ENCODE results near the gene RMI2.

The RMI2 gene

DNA sequence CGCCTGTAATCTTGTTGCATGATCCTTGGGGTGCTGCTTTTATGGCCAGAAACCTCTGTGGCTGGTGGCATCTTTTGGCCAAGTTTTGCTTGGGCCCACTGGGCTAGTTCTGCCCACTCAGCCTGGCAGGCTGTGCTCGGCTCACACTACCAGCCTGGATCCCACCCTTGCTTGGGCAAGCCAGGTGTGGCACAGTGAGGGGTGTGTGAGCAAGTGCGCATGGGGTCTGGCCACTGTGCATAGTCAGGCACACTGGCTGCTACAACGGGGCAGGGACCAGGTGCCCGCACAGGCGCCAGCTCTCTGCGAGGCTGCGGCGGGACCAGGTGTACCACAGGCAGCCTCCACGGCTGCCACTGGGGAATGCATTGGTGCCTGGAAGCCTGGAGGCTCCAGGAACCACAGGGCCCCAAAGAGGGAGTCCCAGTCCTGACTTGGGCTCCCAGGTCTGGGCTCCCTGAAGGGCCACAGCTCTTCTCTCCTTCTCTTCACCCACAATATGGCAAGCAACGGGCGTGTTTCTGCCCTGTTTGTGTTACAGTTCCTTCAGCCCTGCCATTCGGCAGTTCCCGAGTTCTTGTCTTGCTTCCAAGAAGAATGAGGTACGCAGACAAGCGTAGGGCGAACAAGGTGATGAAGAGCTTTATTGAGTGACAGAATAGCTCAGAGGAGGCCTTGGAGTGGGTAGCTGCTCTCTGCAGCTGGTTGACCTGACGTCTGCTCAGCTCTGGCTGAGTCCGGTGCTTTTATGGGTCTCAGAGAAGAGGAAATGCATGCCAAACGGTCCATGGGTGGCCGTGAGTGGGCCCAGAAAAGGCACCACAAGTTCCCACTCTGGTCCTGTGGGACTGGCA is 37.4 kb upstream of the RMI2 start:
- ATAC-seq: no peak
- TF ChIP-seq TCF4 (CRISPR knock-in tag; IDR thresholded peaks at IDR 0.05; ENCODE audit: borderline replicate concordance) (no peak), ARNTL (CRISPR knock-in tag; IDR thresholded peaks at IDR 0.05; ENCODE audit: borderline replicate concordance, low read depth) (no peak)
- TF ChIP-seq, protein P1, sequence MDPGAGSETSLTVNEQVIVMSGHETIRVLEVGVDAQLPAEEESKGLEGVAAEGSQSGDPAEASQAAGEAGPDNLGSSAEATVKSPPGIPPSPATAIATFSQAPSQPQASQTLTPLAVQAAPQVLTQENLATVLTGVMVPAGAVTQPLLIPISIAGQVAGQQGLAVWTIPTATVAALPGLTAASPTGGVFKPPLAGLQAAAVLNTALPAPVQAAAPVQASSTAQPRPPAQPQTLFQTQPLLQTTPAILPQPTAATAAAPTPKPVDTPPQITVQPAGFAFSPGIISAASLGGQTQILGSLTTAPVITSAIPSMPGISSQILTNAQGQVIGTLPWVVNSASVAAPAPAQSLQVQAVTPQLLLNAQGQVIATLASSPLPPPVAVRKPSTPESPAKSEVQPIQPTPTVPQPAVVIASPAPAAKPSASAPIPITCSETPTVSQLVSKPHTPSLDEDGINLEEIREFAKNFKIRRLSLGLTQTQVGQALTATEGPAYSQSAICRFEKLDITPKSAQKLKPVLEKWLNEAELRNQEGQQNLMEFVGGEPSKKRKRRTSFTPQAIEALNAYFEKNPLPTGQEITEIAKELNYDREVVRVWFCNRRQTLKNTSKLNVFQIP (CRISPR knock-in tag; IDR thresholded peaks at IDR 0.05; ENCODE audit: borderline replicate concordance, low read depth): no peak

DNA sequence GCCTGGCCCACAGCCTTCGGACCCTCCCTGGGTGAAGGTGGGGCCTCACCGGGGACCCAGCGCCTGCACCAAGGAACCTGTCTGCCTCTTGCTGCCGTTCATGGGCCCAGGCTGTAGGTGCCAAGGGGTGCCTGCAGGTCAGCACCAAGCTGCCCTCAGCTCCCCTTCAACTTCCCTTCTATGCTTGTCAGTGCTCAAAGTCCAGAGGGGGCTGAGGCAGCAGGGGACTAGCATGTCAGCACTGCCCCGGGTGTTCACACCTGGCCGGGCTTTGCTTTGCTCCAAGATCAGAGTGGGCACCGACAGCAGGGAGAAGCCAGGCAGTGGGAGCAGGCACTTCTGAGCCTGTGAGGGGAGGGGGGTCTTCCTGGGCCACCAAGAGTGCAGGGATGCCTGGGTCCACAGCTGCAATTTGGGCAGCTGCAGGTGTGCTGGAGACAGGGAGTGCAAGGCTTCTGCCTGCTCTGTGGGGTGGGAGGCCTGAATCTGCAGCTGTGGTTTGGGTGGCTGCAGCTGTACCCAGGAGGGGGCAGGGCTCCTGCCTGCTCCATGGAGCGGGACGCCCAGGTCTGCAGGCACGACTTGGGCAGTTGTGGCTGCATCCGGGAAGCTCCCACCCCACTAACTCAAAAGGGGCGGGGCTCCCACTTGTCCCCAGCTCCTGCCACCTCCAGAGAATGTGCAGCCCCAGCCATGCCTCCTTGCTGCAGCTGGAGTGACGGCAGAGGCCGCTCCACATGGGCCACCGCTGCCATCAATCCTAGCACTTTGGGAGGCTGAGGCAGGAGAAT is 36.6 kb upstream of the RMI2 start:
- ATAC-seq: no peak
- no peak for TF ChIP-seq BACH2 (CRISPR knock-in tag; IDR thresholded peaks at IDR 0.05; ENCODE audit: borderline replicate concordance)
- TF ChIP-seq, protein P1 (CRISPR knock-in tag; IDR thresholded peaks at IDR 0.05; ENCODE audit: borderline replicate concordance, low read depth): no peak
- no peak for TF ChIP-seq ZFP3 (CRISPR knock-in tag; IDR thresholded peaks at IDR 0.05)
- no peak for TF ChIP-seq PPARA (CRISPR knock-in tag; IDR thresholded peaks at IDR 0.05; ENCODE audit: borderline replicate concordance)
- TF ChIP-seq ESRRG (CRISPR knock-in tag; IDR thresholded peaks at IDR 0.05): no peak
- TF ChIP-seq, protein P2, sequence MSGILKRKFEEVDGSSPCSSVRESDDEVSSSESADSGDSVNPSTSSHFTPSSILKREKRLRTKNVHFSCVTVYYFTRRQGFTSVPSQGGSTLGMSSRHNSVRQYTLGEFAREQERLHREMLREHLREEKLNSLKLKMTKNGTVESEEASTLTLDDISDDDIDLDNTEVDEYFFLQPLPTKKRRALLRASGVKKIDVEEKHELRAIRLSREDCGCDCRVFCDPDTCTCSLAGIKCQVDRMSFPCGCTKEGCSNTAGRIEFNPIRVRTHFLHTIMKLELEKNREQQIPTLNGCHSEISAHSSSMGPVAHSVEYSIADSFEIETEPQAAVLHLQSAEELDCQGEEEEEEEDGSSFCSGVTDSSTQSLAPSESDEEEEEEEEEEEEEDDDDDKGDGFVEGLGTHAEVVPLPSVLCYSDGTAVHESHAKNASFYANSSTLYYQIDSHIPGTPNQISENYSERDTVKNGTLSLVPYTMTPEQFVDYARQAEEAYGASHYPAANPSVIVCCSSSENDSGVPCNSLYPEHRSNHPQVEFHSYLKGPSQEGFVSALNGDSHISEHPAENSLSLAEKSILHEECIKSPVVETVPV (CRISPR knock-in tag; IDR thresholded peaks at IDR 0.05): no peak
- no peak for TF ChIP-seq TOX (CRISPR knock-in tag; IDR thresholded peaks at IDR 0.05; ENCODE audit: borderline replicate concordance)
- TF ChIP-seq ZNF8 (CRISPR knock-in tag; IDR thresholded peaks at IDR 0.05): no peak
- TF ChIP-seq ZNF565 (CRISPR knock-in tag; conservative IDR thresholded peaks at IDR 0.05; ENCODE audit: low read depth): no peak
- no peak for TF ChIP-seq CSDC2 (CRISPR knock-in tag; IDR thresholded peaks at IDR 0.05)
- no peak for TF ChIP-seq ZNF70 (CRISPR knock-in tag; IDR thresholded peaks at IDR 0.05)
- TF ChIP-seq GLIS3 (CRISPR knock-in tag; IDR thresholded peaks at IDR 0.05): no peak
- TF ChIP-seq, protein P3, sequence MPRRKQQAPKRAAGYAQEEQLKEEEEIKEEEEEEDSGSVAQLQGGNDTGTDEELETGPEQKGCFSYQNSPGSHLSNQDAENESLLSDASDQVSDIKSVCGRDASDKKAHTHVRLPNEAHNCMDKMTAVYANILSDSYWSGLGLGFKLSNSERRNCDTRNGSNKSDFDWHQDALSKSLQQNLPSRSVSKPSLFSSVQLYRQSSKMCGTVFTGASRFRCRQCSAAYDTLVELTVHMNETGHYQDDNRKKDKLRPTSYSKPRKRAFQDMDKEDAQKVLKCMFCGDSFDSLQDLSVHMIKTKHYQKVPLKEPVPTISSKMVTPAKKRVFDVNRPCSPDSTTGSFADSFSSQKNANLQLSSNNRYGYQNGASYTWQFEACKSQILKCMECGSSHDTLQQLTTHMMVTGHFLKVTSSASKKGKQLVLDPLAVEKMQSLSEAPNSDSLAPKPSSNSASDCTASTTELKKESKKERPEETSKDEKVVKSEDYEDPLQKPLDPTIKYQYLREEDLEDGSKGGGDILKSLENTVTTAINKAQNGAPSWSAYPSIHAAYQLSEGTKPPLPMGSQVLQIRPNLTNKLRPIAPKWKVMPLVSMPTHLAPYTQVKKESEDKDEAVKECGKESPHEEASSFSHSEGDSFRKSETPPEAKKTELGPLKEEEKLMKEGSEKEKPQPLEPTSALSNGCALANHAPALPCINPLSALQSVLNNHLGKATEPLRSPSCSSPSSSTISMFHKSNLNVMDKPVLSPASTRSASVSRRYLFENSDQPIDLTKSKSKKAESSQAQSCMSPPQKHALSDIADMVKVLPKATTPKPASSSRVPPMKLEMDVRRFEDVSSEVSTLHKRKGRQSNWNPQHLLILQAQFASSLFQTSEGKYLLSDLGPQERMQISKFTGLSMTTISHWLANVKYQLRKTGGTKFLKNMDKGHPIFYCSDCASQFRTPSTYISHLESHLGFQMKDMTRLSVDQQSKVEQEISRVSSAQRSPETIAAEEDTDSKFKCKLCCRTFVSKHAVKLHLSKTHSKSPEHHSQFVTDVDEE (CRISPR knock-in tag; IDR thresholded peaks at IDR 0.05): no peak
- no peak for TF ChIP-seq RARB (CRISPR knock-in tag; IDR thresholded peaks at IDR 0.05)
- TF ChIP-seq SNAI2 (CRISPR knock-in tag; IDR thresholded peaks at IDR 0.05): no peak
- no peak for TF ChIP-seq TCF4 (CRISPR knock-in tag; IDR thresholded peaks at IDR 0.05; ENCODE audit: borderline replicate concordance)

DNA sequence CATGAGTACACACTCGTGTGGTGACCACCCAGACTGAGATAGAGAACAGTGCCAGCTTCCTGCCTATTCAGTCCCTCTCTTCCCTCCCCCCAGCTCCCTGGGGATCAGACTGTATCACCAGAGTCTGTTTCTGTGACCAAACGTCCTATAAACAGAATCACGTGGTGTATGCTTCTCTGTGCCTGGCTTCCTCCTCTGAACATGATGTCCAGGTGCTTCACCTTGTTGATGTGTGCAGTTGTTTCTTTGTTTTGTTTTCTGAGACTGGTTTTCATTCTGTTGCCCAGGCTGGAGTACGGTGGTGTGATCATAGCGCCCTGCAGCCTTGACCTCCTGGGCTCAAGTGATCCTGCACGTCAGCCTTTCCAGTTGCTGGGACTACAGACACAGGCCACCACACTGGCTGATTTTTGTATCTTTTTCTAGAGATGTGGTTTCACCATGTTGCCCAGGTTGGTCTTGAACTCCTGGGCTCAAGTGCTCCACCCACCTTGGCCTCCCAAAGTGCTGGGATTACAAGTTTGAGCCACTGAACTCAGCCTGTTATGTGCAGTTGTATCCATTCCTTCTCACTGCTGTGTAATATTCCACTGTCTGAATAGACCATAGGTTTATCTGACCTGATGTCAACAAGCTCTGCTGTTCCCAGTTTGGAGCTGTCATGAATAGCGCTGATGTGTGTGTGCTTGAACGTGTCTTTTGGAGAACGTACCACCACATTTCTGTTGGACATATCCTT is 35.2 kb upstream of the RMI2 start:
- TF ChIP-seq TOX (CRISPR knock-in tag; IDR thresholded peaks at IDR 0.05; ENCODE audit: borderline replicate concordance): no peak
- no peak for ATAC-seq

DNA sequence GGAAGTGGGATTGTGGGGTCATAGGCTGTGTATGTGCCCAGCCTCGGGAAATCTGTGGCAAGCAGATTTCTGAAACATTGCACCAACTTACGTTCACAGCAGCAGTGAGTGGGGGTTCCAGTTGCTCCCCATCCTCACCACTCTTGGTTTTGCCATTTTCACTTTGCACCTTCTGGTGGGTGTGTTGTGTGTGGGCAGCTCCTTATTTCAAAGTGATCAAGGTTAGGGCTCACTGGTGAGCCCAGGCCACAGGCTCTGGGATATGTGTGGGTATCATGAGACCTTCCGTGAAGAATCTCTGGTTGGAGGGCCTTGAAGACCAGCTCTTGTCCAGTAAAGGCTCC is 34.7 kb upstream of the RMI2 start:
- TF ChIP-seq ESRRG (CRISPR knock-in tag; IDR thresholded peaks at IDR 0.05): no peak
- no peak for TF ChIP-seq PPARA (CRISPR knock-in tag; IDR thresholded peaks at IDR 0.05; ENCODE audit: borderline replicate concordance)
- no peak for TF ChIP-seq ARNTL (CRISPR knock-in tag; IDR thresholded peaks at IDR 0.05; ENCODE audit: borderline replicate concordance, low read depth)
- no peak for TF ChIP-seq SNAI2 (CRISPR knock-in tag; IDR thresholded peaks at IDR 0.05)
- TF ChIP-seq OSR1 (CRISPR knock-in tag; IDR thresholded peaks at IDR 0.05): no peak
- TF ChIP-seq ZFP30 (CRISPR knock-in tag; IDR thresholded peaks at IDR 0.05): no peak
- TF ChIP-seq, protein P4, sequence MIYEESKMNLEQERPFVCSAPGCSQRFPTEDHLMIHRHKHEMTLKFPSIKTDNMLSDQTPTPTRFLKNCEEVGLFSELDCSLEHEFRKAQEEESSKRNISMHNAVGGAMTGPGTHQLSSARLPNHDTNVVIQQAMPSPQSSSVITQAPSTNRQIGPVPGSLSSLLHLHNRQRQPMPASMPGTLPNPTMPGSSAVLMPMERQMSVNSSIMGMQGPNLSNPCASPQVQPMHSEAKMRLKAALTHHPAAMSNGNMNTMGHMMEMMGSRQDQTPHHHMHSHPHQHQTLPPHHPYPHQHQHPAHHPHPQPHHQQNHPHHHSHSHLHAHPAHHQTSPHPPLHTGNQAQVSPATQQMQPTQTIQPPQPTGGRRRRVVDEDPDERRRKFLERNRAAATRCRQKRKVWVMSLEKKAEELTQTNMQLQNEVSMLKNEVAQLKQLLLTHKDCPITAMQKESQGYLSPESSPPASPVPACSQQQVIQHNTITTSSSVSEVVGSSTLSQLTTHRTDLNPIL (CRISPR knock-in tag; IDR thresholded peaks at IDR 0.05; ENCODE audit: low read depth): no peak
- TF ChIP-seq ZFP3 (CRISPR knock-in tag; IDR thresholded peaks at IDR 0.05): no peak
- TF ChIP-seq ZNF8 (CRISPR knock-in tag; IDR thresholded peaks at IDR 0.05): no peak
- TF ChIP-seq ZNF565 (CRISPR knock-in tag; conservative IDR thresholded peaks at IDR 0.05; ENCODE audit: low read depth): no peak
- ATAC-seq: no peak

All from SK-N-SH treated with all-trans-retinoic acid at 6 μM for 48 hours (cell line).